Prostate gland (tissue), 2 donors: ENCODE measurements around the gene TSC22D3.

Experiments
- CTCF ChIP-seq, 4 experiments: fragments of 200-600 bp in 2 of 4; fragments of 450-650 bp in 2 of 4; sonication (generic) in 2 of 4; IDR thresholded peaks; 1 replicate in 3 of 4; 2 replicates in 1 of 4; pipeline ENCODE4 v1.5.1; 2016 to 2019; ENCODE audit warnings: antibody characterized with exemption in 4 of 4, mild to moderate bottlenecking in 2 of 4, moderate library complexity in 2 of 4
- POLR2AphosphoS5 ChIP-seq: sonication (generic); formaldehyde crosslinking; IDR thresholded peaks from one replicate; pipeline ENCODE4 v1.6.1; 2017; ENCODE audit warnings: antibody characterized with exemption

GRCh38 chrX:107734646-107735045, 40.9 kb downstream of the TSC22D3 start:
- TF ChIP-seq CTCF (IDR thresholded peaks at IDR 0.05) (no peak), POLR2AphosphoS5 (no peak)
